NCI-H1694 treated with DMSO at 0.1 percent for 48 hours (cell line): ENCODE data around the gene VSIG8.
"Not testable (repeated sequence)": the region's sequence is repeated elsewhere in the genome, so short reads cannot be mapped to it uniquely, and the experiment has no call there.

Source experiments
- DNase-seq: peaks from one replicate; lab custom pipeline; 2025; lab: John Stamatoyannopoulos, UW

VSIG8 gene, protein sequence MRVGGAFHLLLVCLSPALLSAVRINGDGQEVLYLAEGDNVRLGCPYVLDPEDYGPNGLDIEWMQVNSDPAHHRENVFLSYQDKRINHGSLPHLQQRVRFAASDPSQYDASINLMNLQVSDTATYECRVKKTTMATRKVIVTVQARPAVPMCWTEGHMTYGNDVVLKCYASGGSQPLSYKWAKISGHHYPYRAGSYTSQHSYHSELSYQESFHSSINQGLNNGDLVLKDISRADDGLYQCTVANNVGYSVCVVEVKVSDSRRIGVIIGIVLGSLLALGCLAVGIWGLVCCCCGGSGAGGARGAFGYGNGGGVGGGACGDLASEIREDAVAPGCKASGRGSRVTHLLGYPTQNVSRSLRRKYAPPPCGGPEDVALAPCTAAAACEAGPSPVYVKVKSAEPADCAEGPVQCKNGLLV

DNA sequence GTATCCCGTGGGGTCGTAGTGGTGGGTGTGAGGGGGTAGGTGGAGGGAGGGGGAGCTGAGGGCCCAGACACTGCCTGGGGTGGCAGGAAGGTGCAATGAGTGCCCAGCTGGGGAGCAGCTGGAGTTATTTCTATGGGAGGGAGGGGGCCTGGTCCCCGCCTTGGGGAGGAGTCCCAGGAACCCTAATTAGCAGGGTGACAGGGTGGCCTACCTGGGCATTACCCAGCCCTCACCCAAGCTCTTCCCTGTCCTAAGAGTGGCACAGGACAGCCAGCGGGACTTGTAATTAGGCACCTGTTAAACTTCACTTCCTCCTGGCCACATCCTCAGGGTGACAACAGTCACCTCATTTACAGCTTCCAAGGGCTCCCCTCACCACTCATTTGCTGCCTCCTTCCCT is at the start of gene VSIG8:
VSIG8 (minus strand) TSS at position 101 of the 400 bp plus-strand sequence. CDS start 136 bp downstream, outside the sequence.
- no peak for DNase-seq

DNA sequence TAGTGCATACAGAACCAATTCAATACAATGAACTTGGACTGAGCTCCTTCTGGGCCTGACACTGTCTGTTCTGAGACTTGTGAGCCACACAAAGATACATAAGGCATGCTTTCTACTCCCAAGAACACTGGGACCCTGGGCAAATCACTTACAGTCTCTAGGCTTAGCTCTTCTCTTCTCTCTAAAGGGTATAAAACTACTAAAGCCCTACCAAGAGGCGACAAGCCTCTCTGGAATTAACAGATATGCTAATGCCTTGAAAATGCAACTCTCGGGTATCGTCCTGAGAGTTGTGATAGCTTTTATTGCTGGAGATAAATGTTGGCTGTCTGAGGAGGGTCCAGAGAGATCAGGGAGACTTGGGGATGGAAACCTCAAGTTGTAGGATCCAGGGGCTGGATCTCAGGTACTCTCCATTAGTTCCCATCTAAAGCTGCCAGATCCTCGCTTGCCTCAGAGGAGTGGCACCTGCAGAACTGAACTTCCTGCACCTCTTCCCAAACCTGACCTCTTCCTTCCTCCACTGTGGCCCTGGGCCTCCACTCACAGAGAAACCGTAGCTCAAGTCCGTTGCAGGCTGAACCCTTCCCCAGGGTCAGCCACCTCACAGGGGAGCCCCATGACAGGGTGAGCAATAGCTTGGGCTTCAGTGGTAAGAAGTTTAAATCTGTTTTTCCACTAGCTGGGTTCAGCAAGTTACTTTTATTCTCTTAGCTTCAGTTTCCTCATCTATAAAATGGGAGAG is 49.0 kb upstream of the VSIG8 start:
- no peak for DNase-seq

DNA sequence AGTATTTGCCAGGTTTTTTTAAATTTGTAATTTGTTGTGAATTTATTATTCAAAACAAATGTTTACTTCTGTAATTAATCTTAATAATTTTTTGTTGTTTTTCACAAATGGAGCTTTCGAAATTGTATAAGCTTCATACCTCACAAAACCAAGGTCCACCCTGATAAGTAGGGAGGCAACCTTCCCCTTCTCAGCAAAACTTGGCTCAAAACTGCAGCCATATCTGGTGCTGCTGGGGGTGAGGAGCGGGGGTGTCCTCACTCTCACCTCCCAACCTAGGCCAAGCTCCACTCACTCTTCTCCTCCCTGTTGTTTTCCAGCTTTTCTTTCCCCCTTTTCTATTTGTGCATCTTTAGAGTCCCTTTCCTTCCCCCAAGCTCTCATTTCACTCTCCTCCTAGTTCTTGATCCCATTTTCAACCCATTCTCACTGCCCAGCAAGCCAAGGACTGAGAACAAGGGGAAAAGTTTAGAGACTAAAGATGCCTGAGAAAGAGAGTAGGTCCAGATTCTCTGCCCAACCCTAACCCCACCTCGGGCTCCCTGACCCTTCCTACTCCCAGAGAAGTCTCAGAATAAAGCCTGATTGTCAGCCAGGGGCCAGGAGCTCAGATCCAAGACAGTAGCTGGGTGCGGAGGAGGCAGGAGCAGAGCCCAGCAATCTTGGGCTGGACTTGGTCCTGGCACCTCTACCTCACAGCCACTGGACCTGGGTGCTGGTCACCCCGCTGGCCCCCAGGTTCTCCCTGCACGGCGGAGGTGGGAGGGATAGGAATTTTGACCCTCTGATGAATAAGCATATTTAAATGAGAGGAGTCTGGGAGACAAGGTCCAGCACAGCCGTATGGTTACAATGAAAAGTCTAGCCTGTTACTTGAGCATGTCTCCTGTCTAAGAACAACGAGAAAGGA is 45.8 kb upstream of the VSIG8 start:
- no peak for DNase-seq

DNA sequence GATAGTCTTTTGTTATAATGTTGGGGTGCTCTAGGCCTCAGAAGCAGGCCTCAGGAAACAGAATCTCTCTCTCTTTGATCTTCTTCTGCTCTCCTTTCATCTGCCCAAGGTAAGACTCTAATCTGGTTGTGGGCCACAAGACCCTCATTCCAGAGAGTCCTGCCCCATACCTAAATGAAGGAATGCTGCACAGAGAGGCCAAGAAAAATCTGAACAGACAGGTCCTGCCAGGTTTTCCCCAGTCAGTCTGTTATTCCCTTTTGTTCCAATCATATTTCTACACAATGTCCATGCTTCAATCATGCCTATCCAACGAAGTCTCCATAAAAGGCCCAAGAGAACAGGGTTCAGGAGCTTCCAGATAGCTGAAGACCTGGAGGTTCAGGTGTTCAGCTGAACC is 44.5 kb upstream of the VSIG8 start:
- no peak for DNase-seq

DNA sequence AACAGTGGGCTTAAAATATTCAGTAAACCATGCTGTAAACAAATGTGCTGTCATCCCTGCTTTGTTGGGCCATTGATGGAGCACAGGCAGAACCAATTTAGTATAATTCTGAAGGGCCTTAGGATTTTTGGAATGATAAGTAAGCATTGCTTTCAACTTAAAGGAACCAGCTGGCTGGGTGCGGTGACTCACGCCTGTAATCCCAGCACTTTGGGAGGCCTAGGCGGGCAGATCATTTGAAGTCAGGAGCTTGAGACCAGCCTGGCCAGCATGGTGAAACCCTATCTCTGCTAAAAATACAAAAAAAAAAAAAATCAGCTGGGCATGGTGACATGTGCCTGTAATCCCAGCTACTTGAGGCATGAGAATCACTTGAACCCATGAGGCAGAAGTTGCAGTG is 41.6 kb upstream of the VSIG8 start:
- not testable (repeated sequence) for DNase-seq

DNA sequence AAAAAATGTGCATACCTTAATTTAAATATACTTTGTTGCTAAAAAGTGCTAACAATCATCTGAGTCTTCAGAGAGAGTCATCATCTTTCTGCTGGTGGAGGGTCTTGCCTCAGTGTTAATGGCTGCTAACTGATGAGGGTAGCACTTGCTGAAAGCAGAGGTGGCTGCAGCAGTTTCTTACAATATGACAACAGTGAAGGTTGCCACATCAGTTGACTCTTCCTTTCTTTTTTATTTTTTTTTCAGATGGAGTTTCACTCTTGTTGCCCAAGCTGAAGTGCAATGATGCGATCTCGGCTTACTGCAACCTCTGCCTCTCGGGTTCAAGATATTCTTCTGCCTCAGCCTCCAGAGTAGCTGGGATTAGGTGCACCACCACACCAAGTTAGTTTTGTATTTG is 40.1 kb upstream of the VSIG8 start:
- DNase-seq = no peak

DNA sequence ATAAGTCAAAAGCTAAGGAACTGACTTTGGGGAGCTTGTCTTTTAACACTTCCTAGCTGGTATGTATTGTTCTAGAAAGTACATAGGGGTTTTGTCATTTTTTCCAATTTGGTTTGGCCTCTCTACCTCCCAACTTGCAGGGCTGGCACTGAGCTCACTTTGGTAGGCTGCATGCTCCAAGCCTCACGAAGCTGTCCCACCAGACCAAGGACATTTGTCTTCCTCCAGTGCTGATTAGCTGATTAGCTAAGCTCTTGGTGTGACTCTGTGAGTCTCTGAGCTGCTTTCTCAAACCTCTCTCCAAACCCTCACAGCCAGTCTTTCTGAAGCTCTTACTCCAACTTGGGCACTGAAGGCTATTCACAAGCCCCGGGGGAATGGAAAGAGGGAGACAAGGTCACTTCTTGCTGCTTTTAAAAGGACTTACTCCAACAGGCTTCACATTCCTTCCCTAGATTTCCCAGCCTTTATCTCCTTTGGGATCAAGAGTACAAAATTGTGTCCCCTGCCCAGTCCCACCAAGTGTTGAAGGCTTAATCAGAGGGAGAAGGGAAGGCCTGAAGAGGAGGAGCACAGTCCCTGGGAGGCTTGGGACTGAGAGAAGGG is 38.4 kb upstream of the VSIG8 start:
- DNase-seq = no peak

DNA sequence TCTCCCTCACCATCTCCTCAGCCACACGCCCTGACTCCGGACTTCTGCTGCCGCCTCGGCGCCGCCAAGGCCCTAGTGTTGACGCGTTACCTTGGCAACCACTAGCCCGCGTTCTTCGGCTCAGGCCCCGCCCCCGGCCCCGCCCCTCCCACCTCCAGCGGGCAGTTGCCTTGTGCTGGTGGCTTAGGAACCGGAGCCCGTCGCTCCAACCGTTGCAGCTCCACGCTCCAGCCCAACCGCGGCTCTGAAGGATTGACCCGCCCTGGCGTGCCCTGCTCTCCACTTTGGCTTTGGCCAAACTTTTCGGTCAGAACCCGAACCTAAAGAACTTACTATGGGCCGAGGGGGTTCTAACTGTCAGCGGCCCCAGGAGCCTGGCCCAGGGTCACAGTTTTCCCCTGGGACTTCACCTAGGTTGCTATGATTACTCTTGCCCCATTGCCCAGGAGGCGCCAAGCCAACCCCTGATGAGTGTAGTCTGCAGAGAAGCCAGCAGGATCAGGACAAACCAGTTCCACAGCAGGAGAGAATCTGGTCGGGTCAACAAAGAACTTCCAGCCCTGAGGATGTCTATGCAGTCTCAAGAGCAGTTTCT is 37.7 kb upstream of the VSIG8 start, which contains the start of gene CFAP45:
CFAP45 (minus strand) TSS at position 80 of the 595 bp plus-strand sequence; CDS start at position 13, 67 bp downstream.
- DNase-seq = no peak

DNA sequence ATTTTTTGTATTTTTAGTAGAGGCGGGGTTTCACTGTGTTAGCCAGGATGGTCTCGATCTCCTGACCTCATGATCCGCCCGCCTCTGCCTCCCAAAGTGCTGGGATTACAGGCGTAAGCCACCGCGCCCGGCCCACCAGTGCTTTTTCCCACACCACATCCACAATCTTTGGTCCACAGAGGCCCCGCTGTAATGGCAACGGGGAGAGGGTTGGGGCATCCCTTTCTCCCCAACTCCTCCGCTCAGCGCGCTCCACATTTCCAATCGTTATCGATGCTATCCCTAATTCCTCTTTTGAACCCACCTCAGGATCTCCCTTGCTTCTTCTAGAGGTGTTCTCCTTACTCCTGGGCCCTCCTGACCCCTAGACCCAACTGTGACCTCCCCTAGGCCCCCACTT is 37.2 kb upstream of the VSIG8 start:
- not testable (repeated sequence) for DNase-seq

DNA sequence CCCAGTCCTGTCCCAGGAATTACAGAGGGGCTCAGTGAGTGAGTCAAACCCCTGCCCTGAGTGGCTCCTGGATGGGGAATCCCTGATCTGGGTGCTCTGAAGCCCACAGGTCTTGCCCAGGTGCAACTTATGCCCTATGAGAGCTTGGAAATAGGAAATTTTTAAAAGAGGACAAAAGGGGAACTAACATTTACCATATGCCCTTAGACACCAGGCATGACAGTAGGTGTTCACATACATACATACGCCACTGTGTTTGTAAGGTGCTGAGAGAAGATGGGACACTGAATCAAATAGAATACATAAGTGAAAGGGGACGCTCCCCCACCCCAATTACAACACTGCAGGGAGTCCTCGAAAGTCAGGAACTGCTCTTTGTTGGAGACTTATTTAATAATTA is 36.1 kb upstream of the VSIG8 start:
- no peak for DNase-seq

DNA sequence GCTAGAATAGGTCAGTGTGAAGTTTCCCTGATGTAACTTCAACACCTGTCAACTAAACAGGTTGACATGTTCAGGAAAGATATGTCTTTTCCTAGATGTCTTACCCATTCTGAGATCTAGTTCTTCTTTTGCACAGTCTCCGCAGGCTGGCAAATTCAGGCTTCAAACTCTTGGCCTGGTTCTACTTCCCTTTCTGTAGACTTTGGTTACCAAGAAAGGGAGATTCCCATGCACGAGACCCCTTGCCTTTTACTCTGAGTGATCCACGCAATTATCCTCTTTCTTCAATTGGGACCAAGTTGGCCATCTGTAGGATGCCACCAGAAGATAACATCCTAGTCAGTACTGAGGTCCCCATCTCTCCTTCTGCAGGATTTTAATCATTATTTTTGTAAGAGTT is 35.5 kb upstream of the VSIG8 start:
- DNase-seq = no peak

DNA sequence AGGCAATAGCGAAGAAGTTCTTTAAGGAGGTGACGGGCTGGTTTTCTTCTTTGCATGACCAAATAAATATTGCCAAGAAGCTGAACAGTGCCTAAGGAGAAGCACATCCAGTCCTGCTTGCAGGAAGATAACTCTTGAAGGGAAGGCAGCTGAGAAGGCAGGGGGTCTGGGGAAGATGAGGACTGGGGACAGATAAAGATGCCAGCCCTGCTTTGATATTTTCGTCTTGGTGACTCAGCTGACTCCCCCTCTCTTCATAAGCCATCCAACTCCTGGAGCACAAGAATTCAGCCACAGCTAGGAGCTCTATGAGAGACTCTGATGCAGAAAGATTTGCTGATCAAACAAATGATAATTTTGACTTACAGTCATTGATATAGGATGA is 34.1 kb upstream of the VSIG8 start:
- DNase-seq = no peak

DNA sequence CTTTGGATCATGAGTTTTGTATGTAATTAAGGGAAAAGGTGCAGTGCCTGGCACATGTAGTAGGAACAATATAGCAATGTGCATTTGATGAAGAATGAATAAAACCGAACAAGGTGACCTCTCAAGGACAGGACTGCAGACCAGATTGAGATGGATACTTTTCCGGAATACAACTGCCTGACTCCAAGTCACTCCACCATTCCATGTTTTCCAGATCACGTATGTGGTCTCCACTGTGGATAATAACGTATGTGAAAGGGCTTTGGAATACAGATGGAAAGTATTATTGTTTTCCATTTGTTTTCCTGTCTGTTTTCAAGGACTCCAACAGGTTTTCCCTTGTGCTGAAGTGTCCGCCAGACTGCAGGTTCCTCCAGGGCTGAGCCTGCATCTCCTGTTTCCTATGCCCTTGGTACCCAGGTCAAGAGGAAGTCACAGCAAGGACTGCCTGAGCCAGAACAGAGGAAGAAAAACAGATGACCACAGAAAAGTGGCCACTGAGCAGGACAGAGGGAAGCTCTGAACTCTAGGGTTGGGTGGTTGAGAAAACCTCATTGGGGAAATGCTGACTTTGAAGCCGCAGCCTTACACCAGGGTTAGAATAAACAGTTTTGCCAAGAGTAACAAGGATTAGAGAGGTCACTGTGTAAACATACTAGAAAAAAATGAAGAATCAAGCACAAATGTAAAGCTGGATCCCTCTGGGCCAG is 33.5 kb upstream of the VSIG8 start:
- no peak for DNase-seq

DNA sequence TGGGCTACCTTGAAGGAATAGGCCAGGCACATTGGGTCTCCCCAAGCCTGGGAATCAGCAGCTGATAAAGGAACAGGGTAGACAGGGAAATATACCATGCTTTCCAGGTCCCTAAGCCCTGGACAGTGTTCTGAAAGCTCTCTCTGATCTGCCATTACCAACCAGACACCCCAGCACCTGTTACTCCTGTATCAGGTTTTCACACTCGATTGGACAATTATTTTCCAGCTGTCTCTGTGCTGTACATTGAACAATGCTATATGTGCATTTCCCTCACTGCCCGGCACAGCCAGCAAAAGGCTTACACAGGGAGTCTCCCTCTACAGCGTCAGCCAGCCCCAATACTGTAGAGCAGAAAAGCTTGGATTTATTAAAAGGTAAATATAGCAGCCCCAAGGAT is 32.8 kb upstream of the VSIG8 start:
- DNase-seq = no peak

DNA sequence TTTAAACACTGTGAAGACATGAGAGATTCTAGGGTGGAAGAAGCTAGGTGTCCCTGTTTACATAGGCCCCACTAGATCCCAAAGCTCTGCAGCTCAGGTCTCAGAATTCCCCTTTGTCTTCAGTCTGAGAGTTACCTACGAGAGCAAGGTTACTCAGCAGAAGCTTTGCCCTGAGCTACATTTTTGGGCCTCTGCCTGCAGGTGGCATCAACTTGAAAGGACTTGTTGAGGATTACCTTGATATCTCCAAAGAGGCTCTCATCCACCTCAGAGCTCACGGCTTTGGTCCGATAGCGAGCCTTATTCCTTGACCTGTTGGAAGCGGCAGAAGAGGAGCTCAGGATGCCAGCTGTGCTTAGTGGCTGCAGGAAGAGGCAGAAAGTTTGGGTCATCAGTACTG is 30.5 kb upstream of the VSIG8 start:
- DNase-seq = no peak

DNA sequence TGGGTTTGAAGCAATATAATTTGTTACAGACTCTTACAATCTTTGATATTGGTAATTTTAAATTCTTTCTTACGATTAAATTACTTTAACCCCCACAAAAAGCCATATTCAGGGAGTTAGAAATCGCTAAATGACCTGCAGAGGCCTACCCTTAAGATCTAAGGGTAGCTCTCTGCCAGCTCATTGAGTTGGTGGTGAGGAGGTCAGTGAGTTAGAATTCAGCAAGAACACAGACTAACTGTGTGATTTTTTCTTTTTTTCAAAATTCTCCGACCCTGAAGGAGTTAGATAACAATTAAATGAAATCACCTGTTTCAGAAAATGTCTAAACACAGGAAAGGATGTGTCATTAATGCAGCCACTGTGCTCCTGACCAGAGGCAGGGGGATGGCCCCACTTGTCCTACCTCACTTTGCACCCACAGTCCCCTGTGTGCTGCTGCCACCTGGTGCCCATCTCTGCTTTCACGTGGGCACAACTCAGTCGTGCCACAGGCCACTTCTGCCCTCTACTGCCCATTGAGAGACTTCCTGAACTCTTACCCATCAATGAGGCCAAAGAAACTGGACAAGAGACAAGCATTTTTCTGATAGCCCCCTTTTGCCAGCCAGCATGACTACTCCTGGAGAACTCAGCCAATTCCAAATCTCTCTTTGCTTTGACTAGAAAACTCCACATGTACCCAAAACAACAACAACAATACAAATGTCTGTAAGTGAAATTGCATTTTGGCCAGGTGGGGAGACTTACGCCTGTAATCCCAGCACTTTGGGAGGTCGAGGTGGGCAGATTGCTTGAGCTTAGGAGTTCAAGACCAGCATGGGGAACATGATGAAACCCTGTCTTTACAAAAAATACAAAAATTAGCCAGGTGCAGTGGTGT is 29.1 kb upstream of the VSIG8 start:
- DNase-seq = peak; percentile 59

DNA sequence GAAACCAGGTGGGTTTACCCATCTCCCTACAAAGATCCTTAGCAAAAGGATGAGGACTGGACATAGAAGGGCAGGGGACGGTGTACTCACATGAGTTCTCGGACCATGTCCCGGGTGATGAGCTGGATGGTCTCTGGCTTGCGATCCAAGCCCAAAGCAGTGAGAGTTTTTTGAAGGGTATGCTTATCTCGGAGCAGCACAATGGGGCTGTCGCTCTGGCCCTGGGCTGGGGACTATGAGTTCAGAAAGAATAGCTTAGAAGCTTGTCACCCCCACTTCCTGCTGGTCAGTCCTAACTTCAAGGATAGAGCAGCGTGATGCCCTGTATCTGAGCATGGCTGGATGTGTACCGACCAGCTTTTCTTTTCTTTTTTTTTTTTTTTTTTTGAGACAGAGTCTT is 27.9 kb upstream of the VSIG8 start:
- DNase-seq = no peak

DNA sequence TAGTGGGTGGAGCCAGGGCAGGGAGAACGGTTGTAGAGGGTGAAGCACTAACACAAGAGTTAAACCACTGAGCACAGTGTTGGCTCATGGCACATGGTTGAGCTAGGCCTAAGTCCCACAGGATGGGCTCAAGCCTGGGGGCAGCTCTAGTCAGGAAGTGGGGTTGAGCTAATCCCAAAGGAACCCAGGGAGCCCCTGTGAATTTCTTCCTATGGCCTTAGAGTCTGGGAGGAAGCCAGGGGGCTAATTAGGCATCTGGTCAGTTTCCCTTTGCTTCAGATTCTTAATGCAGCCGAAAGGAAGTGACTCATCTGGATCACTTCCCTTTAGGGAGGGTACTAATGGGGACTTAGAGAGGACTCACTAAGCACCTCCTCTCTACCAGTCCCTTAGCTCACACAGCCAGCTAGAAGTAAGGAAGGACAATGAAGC is 27.4 kb upstream of the VSIG8 start:
- no peak for DNase-seq

DNA sequence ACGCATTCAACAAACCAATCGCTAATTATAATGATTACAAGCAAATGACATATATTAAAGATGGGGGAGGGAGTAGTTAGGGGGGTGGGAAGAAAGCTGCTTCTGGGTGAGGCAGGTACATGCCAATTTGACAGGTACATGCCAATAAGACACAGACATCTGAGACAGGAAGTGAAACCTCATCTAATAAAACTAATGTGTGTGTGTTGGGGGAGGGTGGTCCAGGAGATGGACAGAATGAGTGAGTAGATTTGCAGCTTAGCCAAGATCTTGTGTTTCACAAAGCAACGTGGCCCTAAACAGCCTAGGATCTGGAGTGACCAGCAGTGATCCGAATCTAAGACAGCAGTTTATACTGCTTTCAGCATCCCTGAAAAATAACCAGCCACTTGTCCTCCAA is 26.7 kb upstream of the VSIG8 start:
- DNase-seq = no peak

DNA sequence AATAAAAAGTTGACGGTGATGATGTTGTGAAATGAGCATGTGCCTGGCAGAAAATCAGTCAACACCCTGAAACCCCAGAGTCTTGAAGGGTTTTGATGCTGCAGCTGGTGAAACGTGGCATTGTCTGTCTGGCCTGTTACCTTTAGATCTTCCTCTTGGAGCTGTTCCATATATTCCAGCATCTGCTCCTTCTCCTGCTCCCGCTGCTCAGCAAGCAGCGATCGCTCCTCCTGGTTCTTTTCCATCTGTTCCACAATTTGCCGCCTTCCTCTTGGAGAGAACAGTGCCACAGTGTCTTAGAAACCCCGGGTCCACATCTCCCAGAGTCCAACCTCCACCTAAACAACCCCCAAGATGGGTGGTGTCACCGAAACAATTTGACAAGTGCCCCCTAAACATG is 21.8 kb upstream of the VSIG8 start:
- peak; percentile 71 for DNase-seq
